ENCODE measurements around the gene NDRG4.

Gene NDRG4

GRCh38 chr16:58510097-58510775 lies 10.3 kb downstream of the NDRG4 start:
- no peak for DNase-seq (ENCODE audit: low spot score)

GRCh38 chr16:58510776-58511628 lies 11.1 kb downstream of the NDRG4 start:
- DNase-seq (ENCODE audit: low spot score) = no peak

DNA sequence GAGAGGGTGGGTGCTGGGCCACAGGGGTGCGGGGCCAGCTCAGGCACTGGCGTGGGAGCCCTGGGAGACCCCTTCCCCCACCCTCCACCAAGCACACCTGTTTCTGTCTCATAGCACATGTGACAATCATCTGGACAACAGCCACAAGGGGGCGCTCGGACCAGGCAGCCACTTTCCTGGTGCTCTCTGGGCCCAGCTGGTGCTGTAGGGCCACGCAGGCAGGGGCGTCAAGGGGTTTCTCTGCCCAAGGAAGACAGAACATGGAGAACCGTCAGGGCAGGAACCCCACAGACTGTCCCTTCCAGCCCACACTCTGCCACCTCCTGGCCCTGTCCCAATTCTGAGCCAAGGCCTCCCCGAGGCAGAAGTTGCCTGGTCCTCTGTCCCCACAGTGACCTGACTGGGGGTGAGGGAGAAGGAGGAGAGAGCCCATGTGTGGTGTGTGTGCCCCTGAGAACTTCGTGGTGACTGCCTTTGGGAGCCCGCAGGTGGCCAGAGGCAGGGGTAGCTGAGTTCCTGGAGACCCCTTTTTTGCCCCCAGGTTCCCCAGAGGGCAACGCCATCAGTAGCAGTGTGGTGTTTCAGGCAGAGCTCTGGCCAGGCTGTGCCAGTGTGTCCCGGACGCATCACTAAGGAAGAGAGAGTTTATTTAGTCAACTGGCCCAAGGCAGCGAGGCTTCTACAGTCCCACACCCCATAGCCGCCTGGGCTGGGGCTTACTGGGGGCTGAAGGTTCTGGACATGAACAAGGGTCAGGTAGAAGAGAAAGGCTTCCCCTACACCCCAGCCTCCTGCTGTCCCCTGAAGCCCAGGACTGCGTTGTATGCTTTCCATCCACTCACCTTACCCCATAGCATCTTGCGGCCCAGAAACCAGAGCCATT lies 12.2 kb downstream of the NDRG4 start:
- no peak for DNase-seq (ENCODE audit: low spot score)

DNA sequence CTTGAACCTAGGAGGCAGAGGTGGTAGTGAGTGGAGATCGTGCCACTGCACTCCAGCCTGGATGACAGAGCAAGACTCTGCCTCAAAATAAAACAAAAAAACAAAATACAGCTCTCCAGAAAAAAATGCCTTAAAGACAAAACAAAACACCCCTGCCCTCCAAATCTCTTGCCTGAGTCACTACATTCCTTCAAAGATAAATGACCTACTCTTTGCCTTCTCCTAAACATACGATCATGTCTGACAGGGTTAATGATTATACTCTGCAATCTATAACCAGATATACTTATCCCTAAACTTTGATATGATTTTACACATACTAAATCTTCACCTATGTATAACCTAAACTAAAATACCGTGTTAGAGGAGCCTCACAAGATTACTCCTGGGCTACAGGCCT lies 13.9 kb downstream of the NDRG4 start:
- DNase-seq (ENCODE audit: low spot score) = no peak

DNA sequence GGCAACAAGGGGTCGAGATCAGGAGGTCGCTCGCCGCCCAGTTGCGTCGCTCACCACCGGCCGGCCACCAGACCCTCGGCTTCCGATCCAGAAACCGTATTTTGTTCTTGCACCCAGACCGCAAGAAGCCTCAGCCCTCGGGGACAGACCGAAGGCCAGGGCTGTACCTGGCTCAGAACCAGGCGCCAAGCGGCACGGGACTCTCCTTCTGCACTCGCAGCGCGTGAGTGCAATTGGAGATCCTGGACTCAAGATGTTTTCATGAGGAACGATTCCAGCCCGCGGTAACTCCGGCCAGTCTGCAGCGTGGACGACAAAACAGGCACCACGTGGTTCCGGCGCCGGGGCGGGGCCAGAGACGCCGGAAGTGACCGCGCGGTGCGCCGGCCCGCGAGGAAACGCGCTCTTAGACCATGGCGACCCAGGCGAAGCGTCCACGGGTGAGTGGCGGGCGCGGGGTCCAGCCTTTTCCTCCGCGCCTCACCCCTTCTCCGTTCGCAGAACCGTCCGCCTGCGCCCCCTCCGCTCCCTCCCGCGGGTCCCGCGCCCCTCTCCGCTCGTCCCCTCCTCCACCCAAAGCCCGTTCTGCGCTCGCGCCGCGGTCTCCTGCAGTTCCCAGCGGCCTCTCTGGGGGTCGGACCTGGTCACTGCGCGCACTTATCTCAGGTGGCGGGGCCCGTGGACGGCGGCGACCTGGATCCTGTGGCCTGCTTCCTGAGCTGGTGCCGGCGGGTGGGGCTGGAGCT lies 15.4 kb downstream of the NDRG4 start, which contains the start of gene SETD6:
Gene SETD6 (plus strand): TSS at position 393 of the 746 bp plus-strand sequence. CDS start 21 bp downstream, at position 414.
- DNase-seq (ENCODE audit: low spot score) = peak; percentile 84

DNA sequence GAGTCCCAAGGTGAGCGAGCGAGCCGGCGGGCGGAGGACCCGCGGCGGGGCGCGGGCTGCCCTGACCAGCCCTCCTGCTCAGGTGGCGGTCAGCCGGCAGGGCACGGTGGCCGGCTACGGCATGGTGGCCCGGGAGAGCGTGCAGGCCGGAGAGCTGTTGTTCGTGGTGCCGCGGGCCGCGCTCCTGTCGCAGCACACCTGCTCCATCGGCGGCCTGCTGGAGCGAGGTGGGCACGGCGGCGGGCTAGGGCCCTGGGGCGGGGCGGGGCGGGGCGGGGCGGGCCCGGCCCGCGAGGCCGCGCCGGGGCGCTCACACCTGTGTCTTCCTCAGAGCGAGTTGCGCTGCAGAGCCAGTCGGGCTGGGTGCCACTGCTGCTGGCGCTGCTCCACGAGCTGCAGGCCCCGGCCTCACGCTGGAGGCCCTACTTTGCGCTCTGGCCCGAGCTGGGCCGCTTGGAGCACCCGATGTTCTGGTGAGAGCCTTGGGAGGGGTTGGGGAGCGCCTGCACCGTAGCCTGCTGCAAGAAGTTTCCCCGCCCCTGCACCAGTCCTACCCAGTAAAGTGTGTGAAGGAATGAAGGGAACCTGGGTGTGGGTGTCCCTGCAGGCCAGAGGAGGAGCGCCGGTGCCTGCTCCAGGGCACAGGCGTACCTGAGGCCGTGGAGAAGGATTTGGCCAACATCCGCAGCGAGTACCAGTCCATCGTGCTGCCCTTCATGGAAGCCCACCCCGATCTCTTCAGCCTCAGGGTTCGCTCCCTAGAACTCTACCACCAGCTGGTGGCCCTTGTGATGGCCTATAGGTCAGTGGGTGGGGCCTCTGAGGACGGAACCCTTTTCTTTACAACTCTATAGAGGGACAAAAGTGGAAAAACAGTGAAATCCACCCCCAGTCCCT lies 16.2 kb downstream of the NDRG4 start:
- no peak for DNase-seq (ENCODE audit: low spot score)

DNA sequence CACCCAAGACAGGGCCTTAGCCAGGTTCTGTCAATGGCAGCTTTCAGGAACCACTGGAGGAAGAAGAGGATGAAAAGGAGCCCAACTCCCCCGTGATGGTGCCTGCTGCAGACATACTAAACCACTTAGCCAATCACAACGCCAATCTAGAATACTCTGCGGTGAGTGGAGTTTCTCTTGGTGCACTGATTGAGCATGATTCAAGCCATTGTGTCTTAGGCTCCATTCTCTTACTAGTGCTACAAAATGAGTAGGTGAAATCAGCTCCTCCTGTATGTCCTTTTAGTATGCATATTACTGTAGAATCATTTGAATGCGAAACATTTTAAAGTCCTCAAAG lies 16.8 kb downstream of the NDRG4 start:
- no peak for DNase-seq (ENCODE audit: low spot score)

DNA sequence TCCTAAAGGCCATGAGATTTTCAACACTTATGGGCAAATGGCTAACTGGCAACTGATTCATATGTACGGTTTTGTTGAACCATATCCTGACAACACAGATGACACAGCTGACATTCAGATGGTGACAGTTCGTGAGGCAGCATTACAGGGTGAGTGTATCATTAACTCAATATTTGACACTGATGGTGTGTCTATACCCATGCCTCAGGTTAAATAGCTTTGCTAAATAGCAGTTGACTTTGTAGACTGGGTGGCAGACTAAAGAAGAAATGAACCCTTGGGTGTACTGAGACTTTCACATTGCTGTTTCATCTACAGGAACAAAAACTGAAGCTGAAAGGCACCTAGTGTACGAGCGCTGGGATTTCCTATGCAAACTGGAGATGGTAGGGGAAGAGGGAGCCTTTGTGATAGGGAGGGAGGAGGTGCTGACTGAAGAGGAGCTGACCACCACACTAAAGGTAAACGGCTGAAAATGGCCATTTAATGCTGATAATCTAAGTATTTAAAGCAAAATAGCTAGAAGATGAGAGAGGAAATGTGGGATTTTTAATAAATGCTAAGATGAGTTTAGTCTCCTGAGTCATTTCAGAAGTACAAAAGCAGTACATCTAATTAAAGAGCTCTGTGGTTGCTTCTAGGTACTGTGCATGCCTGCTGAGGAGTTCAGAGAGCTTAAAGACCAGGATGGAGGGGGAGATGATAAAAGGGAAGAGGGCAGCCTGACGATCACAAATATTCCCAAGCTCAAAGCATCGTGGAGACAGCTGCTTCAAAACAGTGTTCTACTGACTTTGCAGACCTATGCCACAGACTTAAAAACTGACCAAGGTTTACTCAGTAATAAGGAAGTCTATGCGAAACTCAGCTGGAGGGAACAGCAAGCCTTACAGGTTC lies 18.4 kb downstream of the NDRG4 start:
- no peak for DNase-seq (ENCODE audit: low spot score)

GRCh38 chr16:58518980-58519368 lies 19.0 kb downstream of the NDRG4 start:
- DNase-seq (ENCODE audit: low spot score) = no peak

- DNase-seq (ENCODE audit: low spot score) = no peak
Measured at GRCh38 chr16:58519707-58520106, 19.8 kb downstream of the NDRG4 start.

GRCh38 chr16:58530179-58530578 lies 30.2 kb downstream of the NDRG4 start:
- DNase-seq (ENCODE audit: low spot score) = no peak

DNA sequence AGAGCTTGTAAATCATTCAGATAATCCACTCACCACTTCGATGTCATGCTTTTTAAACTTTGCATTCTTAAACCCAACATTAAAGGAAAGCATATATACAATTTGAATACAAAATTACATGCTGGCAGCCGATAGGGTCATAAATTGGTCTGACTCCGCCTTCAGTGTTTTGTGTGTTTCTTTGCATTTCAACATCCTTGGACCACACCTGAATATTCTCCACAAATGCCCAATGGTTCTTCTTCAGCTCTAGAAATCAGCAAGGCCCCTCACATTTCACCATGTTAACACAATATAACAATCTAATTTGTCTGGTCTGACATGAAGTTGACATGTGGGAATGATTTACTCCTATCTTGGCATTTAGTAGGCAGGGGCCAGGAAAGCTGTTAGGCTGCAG lies 32.5 kb downstream of the NDRG4 start:
- DNase-seq (ENCODE audit: low spot score) = no peak

- DNase-seq (ENCODE audit: low spot score) = no peak
Measured at GRCh38 chr16:58533751-58534470, 34.0 kb downstream of the NDRG4 start.

GRCh38 chr16:58535100-58535499 lies 35.2 kb downstream of the NDRG4 start:
- no peak for DNase-seq (ENCODE audit: low spot score)

- no peak for DNase-seq (ENCODE audit: low spot score)
Measured at GRCh38 chr16:58536278-58536677, 36.3 kb downstream of the NDRG4 start.

DNA sequence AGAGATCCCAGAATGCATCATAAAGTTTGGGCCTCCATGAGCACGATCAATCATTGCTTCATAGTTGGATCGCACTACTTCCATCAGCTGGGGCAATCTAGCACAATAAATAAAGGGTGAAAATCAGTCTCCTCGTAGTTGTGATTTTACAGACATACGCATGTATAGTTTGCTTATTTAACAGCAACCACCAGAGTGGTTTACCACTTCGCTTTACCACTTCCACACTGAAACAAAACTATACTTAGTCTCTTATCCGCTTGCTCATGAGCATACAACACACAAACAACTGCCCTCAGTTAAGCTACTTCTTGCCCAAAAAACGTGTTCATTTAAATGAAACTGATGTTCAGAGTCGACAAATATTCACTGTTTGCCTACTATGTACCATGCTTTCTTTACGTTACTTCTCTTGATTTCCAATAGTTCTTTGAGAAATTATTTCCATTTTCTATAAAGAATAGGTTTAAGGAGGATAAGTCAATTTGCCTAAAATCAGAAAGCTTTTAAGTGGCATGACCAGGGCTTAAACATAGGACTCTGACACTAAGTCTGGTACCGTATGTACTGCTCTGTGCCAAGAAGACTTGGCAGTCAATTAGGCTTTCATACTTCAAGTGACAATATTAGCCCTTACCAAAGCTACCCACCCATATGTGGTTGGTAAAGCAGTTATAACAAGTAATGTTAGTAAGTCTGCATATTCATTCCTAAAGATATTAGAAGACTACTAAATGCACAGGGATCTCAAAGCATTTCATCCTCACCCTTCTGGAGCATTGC lies 37.4 kb downstream of the NDRG4 start:
- no peak for DNase-seq (ENCODE audit: low spot score)

DNA sequence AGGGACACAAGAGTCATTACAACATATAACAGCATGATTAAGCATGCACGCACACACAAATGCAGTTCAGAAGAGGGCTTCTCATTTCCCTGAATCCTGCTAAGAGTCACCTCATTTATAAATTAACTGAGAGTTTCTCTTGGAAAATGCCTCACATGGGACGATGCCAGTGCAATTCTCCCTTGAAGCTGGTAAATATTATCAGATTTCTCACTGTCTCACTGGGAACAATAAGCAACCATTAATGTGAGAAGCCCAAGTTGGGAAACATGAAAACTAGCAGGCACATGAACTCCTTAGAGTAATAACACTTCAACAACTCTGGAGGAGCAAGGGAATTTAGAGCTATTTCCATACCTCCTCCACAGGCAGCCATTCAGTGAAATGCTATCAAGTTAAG lies 41.8 kb downstream of the NDRG4 start:
- no peak for DNase-seq (ENCODE audit: low spot score)

- no peak for DNase-seq (ENCODE audit: low spot score)
Measured at GRCh38 chr16:58542291-58542690, 42.3 kb downstream of the NDRG4 start.

Measured in putamen (tissue), 1 donor.